22Rv1 (cell line): ENCODE measurements around the gene CYBRD1.

Experiments used
- H3K27ac ChIP-seq: fragments of 450-650 bp; 2 replicates; pipeline ENCODE4 v1.5.1; 2017
- ZFX ChIP-seq: fragments of 450-650 bp; IDR thresholded peaks from 2 replicates; pipeline ENCODE4 v1.6.1; 2017; ENCODE audit warnings: antibody characterized with exemption, borderline replicate concordance
- TF ChIP-seq, protein P1 (sequence below): fragments of 450-650 bp; IDR thresholded peaks from 2 replicates; pipeline ENCODE4 v1.5.1; 2017; ENCODE audit warnings: mild to moderate bottlenecking

The CYBRD1 gene

DNA sequence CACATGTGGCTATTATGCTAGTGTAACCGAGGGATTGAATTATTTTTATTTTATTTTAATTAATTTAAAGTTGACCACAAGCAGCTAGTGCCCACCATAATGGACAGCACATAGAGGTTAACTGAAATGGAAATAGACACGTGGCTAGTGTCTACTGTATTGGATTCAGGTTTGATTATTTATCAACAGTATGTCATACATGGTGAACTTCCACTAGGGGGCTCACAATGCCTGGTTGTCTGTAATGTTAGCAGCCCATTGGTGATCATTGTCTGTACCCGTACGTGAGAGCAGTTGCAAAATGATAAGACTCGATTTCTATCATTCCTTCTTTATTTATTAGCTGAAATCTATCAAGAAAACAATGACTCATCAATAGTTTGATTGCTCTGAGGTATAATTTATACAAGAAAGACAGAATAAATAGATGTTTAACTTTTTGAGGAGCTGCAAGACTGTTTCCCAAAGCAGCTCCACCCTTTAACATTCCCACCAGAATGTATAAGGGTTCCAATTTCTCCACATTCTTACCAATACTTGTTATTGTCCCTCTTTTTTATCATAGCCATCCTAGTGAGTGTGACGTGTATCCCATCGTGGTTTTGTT, 76.5 kb downstream of the CYBRD1 start:
- no peak overlapping the region for H3K27ac ChIP-seq
- no peak for TF ChIP-seq ZFX
- TF ChIP-seq, protein P1, sequence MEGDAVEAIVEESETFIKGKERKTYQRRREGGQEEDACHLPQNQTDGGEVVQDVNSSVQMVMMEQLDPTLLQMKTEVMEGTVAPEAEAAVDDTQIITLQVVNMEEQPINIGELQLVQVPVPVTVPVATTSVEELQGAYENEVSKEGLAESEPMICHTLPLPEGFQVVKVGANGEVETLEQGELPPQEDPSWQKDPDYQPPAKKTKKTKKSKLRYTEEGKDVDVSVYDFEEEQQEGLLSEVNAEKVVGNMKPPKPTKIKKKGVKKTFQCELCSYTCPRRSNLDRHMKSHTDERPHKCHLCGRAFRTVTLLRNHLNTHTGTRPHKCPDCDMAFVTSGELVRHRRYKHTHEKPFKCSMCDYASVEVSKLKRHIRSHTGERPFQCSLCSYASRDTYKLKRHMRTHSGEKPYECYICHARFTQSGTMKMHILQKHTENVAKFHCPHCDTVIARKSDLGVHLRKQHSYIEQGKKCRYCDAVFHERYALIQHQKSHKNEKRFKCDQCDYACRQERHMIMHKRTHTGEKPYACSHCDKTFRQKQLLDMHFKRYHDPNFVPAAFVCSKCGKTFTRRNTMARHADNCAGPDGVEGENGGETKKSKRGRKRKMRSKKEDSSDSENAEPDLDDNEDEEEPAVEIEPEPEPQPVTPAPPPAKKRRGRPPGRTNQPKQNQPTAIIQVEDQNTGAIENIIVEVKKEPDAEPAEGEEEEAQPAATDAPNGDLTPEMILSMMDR, result peak; percentile 74

DNA sequence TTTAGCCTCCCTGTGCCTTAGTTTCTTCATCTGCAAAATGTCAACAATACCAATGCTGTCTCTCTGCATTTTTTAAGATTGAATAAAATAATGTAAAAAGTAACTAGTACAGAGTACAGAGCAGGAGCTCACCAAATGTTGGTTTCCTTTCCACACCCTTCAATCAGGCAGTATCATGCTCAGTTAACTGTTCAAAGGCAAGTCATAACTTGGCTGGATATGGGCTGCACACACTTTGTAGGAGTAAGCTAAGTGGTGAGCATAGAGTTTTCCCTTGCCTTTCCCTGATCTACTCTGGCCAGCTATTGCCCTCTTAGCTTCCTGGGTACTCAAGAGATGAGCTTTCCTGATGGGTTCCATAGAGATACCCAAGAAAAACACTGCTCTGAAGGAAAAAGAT, 77.9 kb downstream of the CYBRD1 start:
- H3K27ac ChIP-seq, result no peak overlapping the region

DNA sequence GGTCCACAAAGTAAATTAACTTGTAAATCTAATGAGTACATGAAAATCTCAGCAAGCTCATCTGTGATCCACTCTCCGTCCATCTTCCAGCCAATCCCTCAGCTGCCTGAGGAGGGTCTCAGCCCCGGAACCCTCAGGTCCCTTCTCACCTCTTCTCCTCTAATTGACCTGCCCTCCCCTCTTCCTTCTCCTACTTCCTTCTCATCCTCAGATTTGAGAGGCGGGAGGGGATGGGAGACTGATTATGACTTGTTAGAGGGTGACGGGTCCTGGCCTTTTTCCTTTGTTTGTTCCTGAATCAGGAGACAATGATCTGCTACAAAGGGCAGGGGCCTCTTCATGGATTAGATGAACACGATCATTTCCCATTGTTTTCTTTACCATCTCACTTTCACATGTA, 80.1 kb downstream of the CYBRD1 start:
- TF ChIP-seq ZFX, result no peak
- TF ChIP-seq, protein P1, result no peak
- no peak overlapping the region for H3K27ac ChIP-seq

More for the DNA sequence above, 77.9 kb downstream of the CYBRD1 start:
- TF ChIP-seq ZFX, result no peak
- TF ChIP-seq, protein P1, result no peak
